Measurements from ENCODE around the gene GRAMD1B. TPM values are rescaled to one million over a fixed set of nuclear protein-coding genes. Genes with fewer than 3 reads are reported as not detected.

The GRAMD1B gene
- total RNA-seq, 4 donors from 2014 or later: 1.8 to 4.0 (median 3.0) TPM

DNA sequence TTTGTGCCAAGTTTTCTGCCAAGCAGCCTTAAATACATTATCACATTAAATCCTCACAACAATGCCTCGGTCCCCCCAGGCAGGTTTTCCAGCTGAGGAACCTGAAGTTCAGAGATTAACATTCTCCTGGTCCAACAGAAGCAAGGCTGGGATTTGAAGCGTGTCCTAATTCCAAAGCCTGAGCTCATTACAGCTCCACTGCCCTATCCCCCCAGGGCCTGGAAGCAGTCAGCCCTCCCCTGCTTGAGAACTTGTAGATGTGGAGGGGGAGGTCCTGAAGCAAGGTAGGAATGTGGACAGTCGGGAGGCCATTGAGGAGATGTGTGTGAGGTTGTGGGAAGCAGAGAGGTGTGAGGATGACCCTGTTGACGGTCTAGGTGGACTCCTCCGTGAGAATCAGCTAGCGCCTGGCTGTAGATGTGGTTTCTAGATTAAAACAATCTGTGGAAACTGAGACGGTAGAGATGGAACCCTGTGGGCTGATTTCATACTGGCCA lies 8.1 kb downstream of the GRAMD1B start:
- TF ChIP-seq, protein P1, sequence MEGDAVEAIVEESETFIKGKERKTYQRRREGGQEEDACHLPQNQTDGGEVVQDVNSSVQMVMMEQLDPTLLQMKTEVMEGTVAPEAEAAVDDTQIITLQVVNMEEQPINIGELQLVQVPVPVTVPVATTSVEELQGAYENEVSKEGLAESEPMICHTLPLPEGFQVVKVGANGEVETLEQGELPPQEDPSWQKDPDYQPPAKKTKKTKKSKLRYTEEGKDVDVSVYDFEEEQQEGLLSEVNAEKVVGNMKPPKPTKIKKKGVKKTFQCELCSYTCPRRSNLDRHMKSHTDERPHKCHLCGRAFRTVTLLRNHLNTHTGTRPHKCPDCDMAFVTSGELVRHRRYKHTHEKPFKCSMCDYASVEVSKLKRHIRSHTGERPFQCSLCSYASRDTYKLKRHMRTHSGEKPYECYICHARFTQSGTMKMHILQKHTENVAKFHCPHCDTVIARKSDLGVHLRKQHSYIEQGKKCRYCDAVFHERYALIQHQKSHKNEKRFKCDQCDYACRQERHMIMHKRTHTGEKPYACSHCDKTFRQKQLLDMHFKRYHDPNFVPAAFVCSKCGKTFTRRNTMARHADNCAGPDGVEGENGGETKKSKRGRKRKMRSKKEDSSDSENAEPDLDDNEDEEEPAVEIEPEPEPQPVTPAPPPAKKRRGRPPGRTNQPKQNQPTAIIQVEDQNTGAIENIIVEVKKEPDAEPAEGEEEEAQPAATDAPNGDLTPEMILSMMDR (IDR thresholded peaks at IDR 0.05): no peak
- TF ChIP-seq EP300 (IDR thresholded peaks at IDR 0.05) (no peak), POLR2A (IDR thresholded peaks at IDR 0.05) (no peak), POLR2AphosphoS5 (IDR thresholded peaks at IDR 0.05) (no peak)
- ATAC-seq: no peak

DNA sequence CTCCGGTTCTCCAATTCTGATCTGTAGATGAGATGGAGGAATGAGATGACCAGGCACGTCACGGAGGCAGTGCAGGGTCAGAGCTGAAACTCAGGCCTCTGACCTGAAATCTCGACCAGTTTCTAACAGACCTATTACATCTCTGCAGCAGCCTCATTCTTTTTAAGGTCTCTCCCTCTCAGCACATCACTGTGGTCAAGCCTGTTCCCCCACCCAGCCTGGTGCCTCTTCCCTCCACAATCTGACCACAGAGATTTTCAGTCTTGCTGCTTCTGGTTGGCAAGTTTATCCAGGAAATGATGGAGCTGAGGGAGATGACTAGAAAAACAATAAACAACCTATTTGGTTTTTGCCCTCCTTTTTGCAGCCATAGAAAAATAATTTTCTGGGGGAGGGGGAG lies 9.5 kb downstream of the GRAMD1B start:
- H3K9me3 ChIP-seq: no peaks in the 10 kb centered on the region
- H3K27me3 ChIP-seq: no peaks in the 10 kb centered on the region
- no peaks in the 10 kb centered on the region for H3K4me1 ChIP-seq
- 33 to 100% methylated on average over 1 to 2 of the region's 4 CpGs for WGBS, 2 donors (ENCODE audit: low coverage in 1 of 2)
- ATAC-seq: no peak
- TF ChIP-seq POLR2AphosphoS5 (IDR thresholded peaks at IDR 0.05) (no peak), EP300 (IDR thresholded peaks at IDR 0.05) (no peak), POLR2A (IDR thresholded peaks at IDR 0.05) (no peak)
- TF ChIP-seq, protein P1 (IDR thresholded peaks at IDR 0.05): no peak
- no peaks in the 10 kb centered on the region for H3K36me3 ChIP-seq
- H3K4me3 ChIP-seq: no peak overlapping the region
- H3K27ac ChIP-seq: no peak overlapping the region

More for the DNA sequence above, 8.1 kb downstream of the GRAMD1B start:
- Histone ChIP-seq H3K36me3 (no peaks in the 10 kb centered on the region), H3K4me3 (no peak overlapping the region), H3K27me3 (no peaks in the 10 kb centered on the region), H3K4me1 (no peaks in the 10 kb centered on the region), H3K27ac (no peak overlapping the region), H3K9me3 (no peaks in the 10 kb centered on the region)
- 73 to 75% methylated on average over 4 to 6 of the region's 7 CpGs for WGBS, 2 donors (ENCODE audit: low coverage in 1 of 2)

DNA sequence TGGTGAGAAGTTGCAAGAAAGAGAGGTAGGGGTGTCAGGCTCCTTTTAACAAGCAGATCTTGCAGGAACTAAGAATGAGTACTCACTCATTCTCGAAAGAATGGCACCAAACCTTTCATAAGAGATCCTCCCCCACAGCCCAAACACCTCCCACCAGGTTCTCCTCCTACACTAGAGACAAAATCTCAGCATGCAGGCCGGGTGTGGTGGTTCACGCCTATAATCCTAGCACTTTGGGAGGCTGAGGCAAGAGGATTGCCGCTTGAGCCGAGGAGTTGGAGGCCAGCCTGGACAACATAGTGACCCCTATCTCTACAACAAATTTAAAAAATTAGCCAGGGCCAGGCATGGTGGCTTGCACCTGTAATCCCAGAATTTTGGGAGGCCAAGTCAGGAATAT lies 11.1 kb downstream of the GRAMD1B start:
- ATAC-seq: no peak
- Histone ChIP-seq H3K4me3 (no peak overlapping the region), H3K27me3 (no peaks in the 10 kb centered on the region), H3K9me3 (no peaks in the 10 kb centered on the region), H3K4me1 (no peaks in the 10 kb centered on the region), H3K36me3 (no peaks in the 10 kb centered on the region), H3K27ac (no peak overlapping the region)
- TF ChIP-seq EP300 (IDR thresholded peaks at IDR 0.05) (no peak), POLR2AphosphoS5 (IDR thresholded peaks at IDR 0.05) (no peak), POLR2A (IDR thresholded peaks at IDR 0.05) (no peak)
- TF ChIP-seq, protein P1 (IDR thresholded peaks at IDR 0.05): no peak
- WGBS, 2 donors (ENCODE audit: low coverage in 1 of 2): 91% methylated on average over 1 of the region's 5 CpGs; no CpG with 5 or more reads in 1 of the 2 donors

DNA sequence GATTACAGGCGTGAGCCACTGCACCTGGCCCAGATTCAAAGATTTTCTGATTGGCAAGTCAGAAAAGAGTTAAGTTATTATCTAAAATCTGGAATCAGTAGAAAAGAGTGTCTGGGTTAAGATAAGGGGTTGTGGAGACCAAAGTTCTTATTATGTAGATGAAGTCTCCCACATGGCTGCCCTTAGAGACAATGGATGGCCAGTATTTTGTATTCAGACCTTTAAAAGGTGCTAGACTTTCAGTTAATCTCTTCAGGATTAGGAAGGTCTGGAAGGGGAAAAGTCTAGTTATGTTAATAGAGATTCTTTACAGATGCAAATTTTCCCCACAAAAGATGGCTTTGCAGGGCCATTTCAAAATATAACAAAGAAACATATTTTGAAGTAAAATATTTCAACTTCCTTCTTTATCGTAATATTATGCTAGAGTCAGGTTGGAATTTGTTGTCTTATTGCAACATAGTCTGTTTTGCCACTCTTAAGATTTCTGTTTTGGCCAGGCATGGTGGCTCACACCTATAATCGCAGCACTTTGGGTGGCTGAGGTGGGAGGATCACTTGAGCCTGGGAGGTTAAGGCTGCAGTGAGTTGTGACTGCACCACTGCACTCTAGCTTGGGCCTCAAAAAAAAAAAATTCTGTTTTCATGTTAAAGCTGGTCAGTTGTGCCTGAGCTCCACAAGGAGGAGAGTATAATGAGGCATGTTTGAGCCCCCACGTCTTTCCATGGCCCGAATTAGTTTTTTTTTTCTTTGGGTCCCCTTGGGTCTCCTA lies 14.0 kb downstream of the GRAMD1B start:
- H3K4me3 ChIP-seq: no peak overlapping the region
- H3K27ac ChIP-seq: no peak overlapping the region
- ATAC-seq: no peak
- WGBS, 2 donors (ENCODE audit: low coverage in 1 of 2): 96 to 97% methylated on average over 4 to 5 of the region's 5 CpGs
- no peaks in the 10 kb centered on the region for H3K36me3 ChIP-seq
- TF ChIP-seq, protein P1 (IDR thresholded peaks at IDR 0.05): no peak
- TF ChIP-seq POLR2AphosphoS5 (IDR thresholded peaks at IDR 0.05): no peak
- TF ChIP-seq EP300 (IDR thresholded peaks at IDR 0.05): no peak
- TF ChIP-seq POLR2A (IDR thresholded peaks at IDR 0.05): no peak
- no peaks in the 10 kb centered on the region for H3K4me1 ChIP-seq
- no peaks in the 10 kb centered on the region for H3K9me3 ChIP-seq
- no peaks in the 10 kb centered on the region for H3K27me3 ChIP-seq

DNA sequence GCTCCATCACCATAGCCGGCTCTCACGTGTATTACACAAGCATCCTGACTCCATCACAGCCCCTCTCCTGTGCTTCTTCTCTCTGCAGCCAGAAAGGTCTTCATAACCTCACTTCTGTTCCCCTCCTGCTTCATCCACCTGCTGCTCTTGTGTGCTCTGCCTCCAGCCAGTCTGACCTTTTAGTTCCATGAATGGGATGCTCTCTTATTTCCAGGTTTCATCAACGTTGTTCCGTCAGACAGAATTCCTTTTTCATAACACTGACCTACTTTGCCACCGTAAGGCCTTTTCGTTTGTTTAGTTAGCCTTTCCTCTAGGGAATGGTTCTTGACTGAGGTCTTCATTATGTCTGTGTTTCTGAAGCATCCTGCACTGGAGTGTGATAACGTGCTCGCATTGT lies 18.8 kb downstream of the GRAMD1B start:
- WGBS, 2 donors (ENCODE audit: low coverage in 1 of 2): 62 to 65% methylated on average over 8 of the region's 8 CpGs
- H3K9me3 ChIP-seq: no peaks in the 10 kb centered on the region
- no peak for ATAC-seq
- no peaks in the 10 kb centered on the region for H3K27me3 ChIP-seq
- H3K36me3 ChIP-seq: no peaks in the 10 kb centered on the region
- H3K4me1 ChIP-seq: no peaks in the 10 kb centered on the region
- H3K4me3 ChIP-seq: no peak overlapping the region
- TF ChIP-seq, protein P1 (IDR thresholded peaks at IDR 0.05): no peak
- no peak for TF ChIP-seq EP300 (IDR thresholded peaks at IDR 0.05)
- H3K27ac ChIP-seq: no peak overlapping the region
